Measurements from ENCODE around the gene TNFRSF12A. TPM values are rescaled to one million over a fixed set of nuclear protein-coding genes. Genes with fewer than 3 reads are reported as not detected.

TNFRSF12A gene
- total RNA-seq, 2 experiments from 2014 or later = 1.8 to 1.9 TPM

GRCh38 chr16:3028716-3029319 is 8.7 kb downstream of the TNFRSF12A start:
- Histone ChIP-seq H3K36me3 (ENCODE audit: insufficient read depth, low read length) (peaks cover 20% of the 10 kb centered on the region), H3K27ac (ENCODE audit: low read depth in 1 of 2, low read length in 2 of 2) (no peak overlapping the region), H3K9me3 (ENCODE audit: control insufficient read depth in 1 of 2, insufficient read depth in 1 of 2, low read length in 2 of 2) (peaks cover 0 to 9% of the 10 kb centered on the region in 2 experiments), H3K27me3 (ENCODE audit: control insufficient read depth in 1 of 2, insufficient read depth in 2 of 2, low read length in 2 of 2) (peaks cover 31 to 40% of the 10 kb centered on the region in 2 experiments), H3K4me1 (ENCODE audit: insufficient read depth, low read length) (peaks cover 49% of the 10 kb centered on the region), H3K4me3 (ENCODE audit: low read length) (no peak overlapping the region)
- Mint-ChIP-seq H3K4me1 (ENCODE audit: low read depth) (peaks cover 31% of the 10 kb centered on the region), H3K36me3 (ENCODE audit: low read depth) (peaks cover 22% of the 10 kb centered on the region), H3K27me3 (peaks cover 37% of the 10 kb centered on the region), H3K4me3 (no peak overlapping the region), H3K9me3 (no peaks in the 10 kb centered on the region), H3K27ac (no peak overlapping the region)
- intact Hi-C loops (cut with DNase I, micrococcal nuclease) = loop anchor here (1.0 to 10.0 kb wide), 3 partner anchors 26 to 426 kb away; no protein-coding TSS in a partner anchor
- ATAC-seq (ENCODE audit: poor library complexity) = no peak
- ChIA-PET POLR2A (interaction anchor here (1.0 to 4.5 kb wide), 14 partner anchors 8 to 130 kb away, joined by 3 to 24 read pairs (median 7); partner anchors contain the start of genes IL32, TNFRSF12A and ZNF213), CTCF (interaction anchor here (0.6 to 9.0 kb wide), 16 partner anchors 9 to 140 kb away, joined by 3 to 181 read pairs (median 4); partner anchors contain the start of genes CLDN6, IL32, PKMYT1 and TNFRSF12A)
- peak in 1 of 14 experiments; percentile 36 for DNase-seq
- TF ChIP-seq CTCF (IDR thresholded peaks at IDR 0.05) = no peak

- H3K9me3 Mint-ChIP-seq = no peaks in the 10 kb centered on the region
- ATAC-seq (ENCODE audit: poor library complexity) = peak; percentile 32
- H3K27me3 ChIP-seq (ENCODE audit: control insufficient read depth in 1 of 2, insufficient read depth in 2 of 2, low read length in 2 of 2) = peaks cover 40 to 44% of the 10 kb centered on the region in 2 experiments
- H3K36me3 ChIP-seq (ENCODE audit: insufficient read depth, low read length) = peaks cover 20% of the 10 kb centered on the region
- peaks cover 0 to 9% of the 10 kb centered on the region in 2 experiments for H3K9me3 ChIP-seq (ENCODE audit: control insufficient read depth in 1 of 2, insufficient read depth in 1 of 2, low read length in 2 of 2)
- peaks cover 18% of the 10 kb centered on the region for H3K36me3 Mint-ChIP-seq (ENCODE audit: low read depth)
- H3K27ac ChIP-seq (ENCODE audit: low read depth in 1 of 2, low read length in 2 of 2) = no peak overlapping the region
- H3K4me1 ChIP-seq (ENCODE audit: insufficient read depth, low read length) = peaks cover 41% of the 10 kb centered on the region
- DNase-seq = peak in 6 of 14 experiments; percentile 30 to 73 (median 50)
- peak overlapping the region; percentile 12 for H3K4me3 ChIP-seq (ENCODE audit: low read length)
- H3K4me1 Mint-ChIP-seq (ENCODE audit: low read depth) = peaks cover 27% of the 10 kb centered on the region
- intact Hi-C loops (cut with DNase I, micrococcal nuclease) = loop anchor here (2.0 to 10.0 kb wide), 2 partner anchors 27 to 425 kb away; no protein-coding TSS in a partner anchor
- H3K4me3 Mint-ChIP-seq = peak overlapping the region; percentile 52
- POLR2A ChIA-PET = interaction anchor here (0.7 to 4.5 kb wide), 8 partner anchors 9 to 129 kb away, joined by 3 to 24 read pairs (median 5); partner anchors contain the start of genes PKMYT1 and TNFRSF12A
- H3K27ac Mint-ChIP-seq = no peak overlapping the region
- no peak for TF ChIP-seq CTCF (IDR thresholded peaks at IDR 0.05)
- CTCF ChIA-PET = interaction anchor here (1.7 to 9.0 kb wide), 5 partner anchors 24 to 102 kb away, joined by 4 to 181 read pairs (median 13); no protein-coding TSS in a partner anchor
- peaks cover 46% of the 10 kb centered on the region for H3K27me3 Mint-ChIP-seq
Observed at GRCh38 chr16:3029491-3030221, 9.5 kb downstream of the TNFRSF12A start.
